Thyroid gland (tissue), 4 donors: ENCODE data around the gene SCN1B. TPM values are rescaled to one million over a fixed set of nuclear protein-coding genes. Genes with fewer than 3 reads are reported as not detected.

Experiments used
- DNase-seq, 2 donors: peaks; one replicate each; pipeline ENCODE4 v3.0.0-alpha.2; 2019
- H3K27ac ChIP-seq, 3 donors: fragments of 200-600 bp; sonication (generic); 1 replicate in 2 of 3; 2 replicates in 1 of 3; pipeline ENCODE4 v1.5.1; 2016 to 2019; ENCODE audit warnings: mild to moderate bottlenecking in 1 of 3, moderate library complexity in 1 of 3
- H3K27me3 ChIP-seq: fragments of 200-600 bp; sonication (generic); one replicate; pipeline ENCODE4 v1.5.1; 2019
- H3K36me3 ChIP-seq, 2 donors: fragments of 200-600 bp; sonication (generic); one replicate each; pipeline ENCODE4 v1.5.1; 2016 to 2019
- H3K4me1 ChIP-seq, 2 donors: fragments of 200-600 bp; sonication (generic); one replicate each; pipeline ENCODE4 v1.5.1; 2017 to 2019
- H3K4me3 ChIP-seq, 3 donors: fragments of 200-600 bp; sonication (generic); replicated peaks in 1 of 3; 1 replicate in 2 of 3; 2 replicates in 1 of 3; pipeline ENCODE4 v1.5.1; 2016; ENCODE audit warnings: mild to moderate bottlenecking in 1 of 3
- H3K9me3 ChIP-seq: fragments of 200-600 bp; sonication (generic); one replicate; pipeline ENCODE4 v1.5.1; 2017
- POLR2A ChIP-seq, 2 donors: fragments of 450-650 bp; IDR thresholded peaks; one replicate each; pipeline ENCODE4 v1.6.1; 2017; ENCODE audit warnings: antibody characterized with exemption in 2 of 2, mild to moderate bottlenecking in 2 of 2, moderate library complexity in 1 of 2
- WGBS, 2 donors: methylation state at CpG; one replicate each; pipeline ENCODE4 v1.1.5; 2017; 5-methylcytosine and 5-hydroxymethylcytosine counted together
- intact Hi-C: fragments of 100-400 bp; cut with DNase I; formaldehyde crosslinking; loops from one replicate; pipeline ENCODE4 v1.15.1; 2023
- total RNA-seq, 4 donors: library from RNA; depleted of rRNA; stranded (reverse); fragments of >200 nt; gene quantifications; one replicate each; pipeline ENCODE4 v1.2.3, GENCODE V29; 2016
- TF ChIP-seq, protein P1 (sequence below), 6 experiments: fragments of 200-600 bp in 3 of 6; fragments of 450-650 bp in 3 of 6; sonication (generic) in 3 of 6; IDR thresholded peaks; one replicate each; pipeline ENCODE4 v1.5.1; 2016 to 2019; ENCODE audit warnings: antibody characterized with exemption in 6 of 6, mild to moderate bottlenecking in 2 of 6, inconsistent platforms in 1 of 6, moderate library complexity in 1 of 6

The SCN1B gene
- total RNA-seq, result 10 to 100 TPM in 2 of 4 donors, 1 to 10 TPM in 2; 5.7 to 19.6 (median 10.1) TPM

DNA sequence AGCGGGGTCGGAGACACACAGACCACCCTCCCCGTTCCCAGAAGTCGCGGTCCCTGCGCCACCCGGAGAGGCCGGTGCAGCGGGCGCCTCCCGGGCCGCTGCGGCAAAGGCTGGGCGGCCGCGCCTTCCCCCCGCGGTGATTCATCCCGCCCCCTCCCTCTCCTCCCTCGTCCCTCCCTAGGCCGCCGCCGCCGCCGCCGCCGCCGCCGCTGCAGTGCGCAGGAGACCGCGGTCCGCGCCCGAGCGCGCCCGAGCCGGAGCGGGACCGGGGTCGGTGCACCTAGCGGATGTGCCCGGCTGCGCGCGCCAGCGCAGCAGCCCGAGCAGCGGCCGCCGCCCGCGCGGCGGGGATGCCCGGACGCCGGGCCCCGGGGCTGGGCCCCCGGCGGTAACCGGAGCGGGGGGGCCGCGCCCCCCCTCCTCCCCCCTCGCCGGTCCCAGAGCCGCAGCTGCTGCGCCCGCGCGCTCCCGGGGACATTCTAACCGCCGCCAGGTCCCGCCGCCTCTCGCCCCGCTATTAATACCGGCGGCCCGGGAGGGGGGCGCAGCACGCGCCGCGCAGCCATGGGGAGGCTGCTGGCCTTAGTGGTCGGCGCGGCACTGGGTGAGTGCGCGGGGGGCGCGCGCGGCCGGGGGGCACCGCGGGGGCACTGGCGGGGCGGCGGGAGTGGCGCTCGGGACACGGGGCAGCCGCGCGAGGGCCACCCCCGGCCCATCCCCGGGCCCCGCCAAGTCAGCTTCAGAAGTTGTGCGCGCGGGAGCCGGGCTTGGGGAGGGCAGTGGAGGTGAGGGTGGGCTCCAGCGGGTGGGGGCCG lies at the start of gene SCN1B:
Gene SCN1B, plus strand, starts transcription at position 214 of the 815 bp plus-strand sequence. Its CDS starts 351 bp downstream, at position 565.
- H3K9me3 ChIP-seq, result no peaks in the 10 kb centered on the region
- H3K36me3 ChIP-seq, result peaks cover 10 to 15% of the 10 kb centered on the region in 2 donors
- intact Hi-C loops, result no loop called here
- H3K4me1 ChIP-seq, result peaks cover 0 to 11% of the 10 kb centered on the region in 2 donors
- 0% methylated on average over 1 to 7 of the region's 118 CpGs for WGBS, 2 donors
- H3K27ac ChIP-seq, result peak within 1 kb of the TSS in 1 of 3 donors; percentile 5
- H3K4me3 ChIP-seq, result peak within 1 kb of the TSS in 1 of 3 donors; percentile 34
- no peak for TF ChIP-seq POLR2A (IDR thresholded peaks at IDR 0.05)
- TF ChIP-seq, protein P1, sequence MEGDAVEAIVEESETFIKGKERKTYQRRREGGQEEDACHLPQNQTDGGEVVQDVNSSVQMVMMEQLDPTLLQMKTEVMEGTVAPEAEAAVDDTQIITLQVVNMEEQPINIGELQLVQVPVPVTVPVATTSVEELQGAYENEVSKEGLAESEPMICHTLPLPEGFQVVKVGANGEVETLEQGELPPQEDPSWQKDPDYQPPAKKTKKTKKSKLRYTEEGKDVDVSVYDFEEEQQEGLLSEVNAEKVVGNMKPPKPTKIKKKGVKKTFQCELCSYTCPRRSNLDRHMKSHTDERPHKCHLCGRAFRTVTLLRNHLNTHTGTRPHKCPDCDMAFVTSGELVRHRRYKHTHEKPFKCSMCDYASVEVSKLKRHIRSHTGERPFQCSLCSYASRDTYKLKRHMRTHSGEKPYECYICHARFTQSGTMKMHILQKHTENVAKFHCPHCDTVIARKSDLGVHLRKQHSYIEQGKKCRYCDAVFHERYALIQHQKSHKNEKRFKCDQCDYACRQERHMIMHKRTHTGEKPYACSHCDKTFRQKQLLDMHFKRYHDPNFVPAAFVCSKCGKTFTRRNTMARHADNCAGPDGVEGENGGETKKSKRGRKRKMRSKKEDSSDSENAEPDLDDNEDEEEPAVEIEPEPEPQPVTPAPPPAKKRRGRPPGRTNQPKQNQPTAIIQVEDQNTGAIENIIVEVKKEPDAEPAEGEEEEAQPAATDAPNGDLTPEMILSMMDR (IDR thresholded peaks at IDR 0.05), result no peak
- no peaks in the 10 kb centered on the region for H3K27me3 ChIP-seq
- peak; percentile 26 for DNase-seq

DNA sequence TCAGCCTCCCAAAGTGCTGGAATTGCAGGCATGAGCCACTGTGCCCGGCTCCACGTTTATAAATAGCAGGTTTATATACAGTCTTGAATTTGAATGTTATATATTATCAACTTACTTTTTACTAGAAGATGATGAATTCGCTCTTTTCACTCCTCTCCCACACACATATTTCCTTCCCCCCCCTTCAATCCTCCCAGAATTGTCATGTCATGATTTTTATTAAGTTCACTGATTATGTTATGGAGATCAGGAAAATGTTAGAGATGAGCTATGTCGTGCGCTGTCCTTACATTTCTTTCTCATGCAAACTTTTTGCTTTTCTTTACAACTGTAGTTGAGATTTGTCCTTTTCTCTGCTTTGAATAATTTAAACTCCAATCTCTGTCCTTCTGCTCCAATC lies 48.0 kb upstream of the SCN1B start:
- 68 to 87% methylated on average over 5 of the region's 5 CpGs for WGBS, 2 donors

DNA sequence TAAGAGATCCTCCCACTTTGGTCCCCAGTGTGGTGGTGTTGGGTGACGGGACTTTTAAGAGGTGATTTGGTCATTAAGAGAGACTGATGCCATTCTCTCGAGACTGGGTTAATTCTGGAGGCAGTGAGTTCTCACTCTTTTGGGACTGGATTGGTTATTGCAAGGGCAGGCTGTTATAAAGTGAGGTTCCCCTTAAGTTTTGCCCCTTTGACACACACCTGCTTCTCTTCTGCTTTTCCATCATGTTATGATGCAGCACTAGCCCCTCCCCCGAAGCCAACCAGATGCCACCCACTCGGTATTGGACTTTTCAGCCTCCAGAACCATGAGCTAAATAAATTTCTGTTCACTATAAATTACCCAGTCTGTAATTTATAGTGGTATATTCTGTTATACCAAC lies 46.5 kb upstream of the SCN1B start:
- H3K27ac ChIP-seq, result no peak overlapping the region
- H3K4me3 ChIP-seq, result no peak overlapping the region
- no peaks in the 10 kb centered on the region for H3K27me3 ChIP-seq
- no peaks in the 10 kb centered on the region for H3K9me3 ChIP-seq
- H3K4me1 ChIP-seq, result peaks cover 0 to 8% of the 10 kb centered on the region in 2 donors
- intact Hi-C loops, result no loop called here
- no peaks in the 10 kb centered on the region for H3K36me3 ChIP-seq
- no peak for DNase-seq
- 91% methylated on average over 4 of the region's 4 CpGs for WGBS, 2 donors
- TF ChIP-seq, protein P1 (IDR thresholded peaks at IDR 0.05), result no peak

More for the DNA sequence above, 48.0 kb upstream of the SCN1B start:
- no peak overlapping the region for H3K4me3 ChIP-seq
- peaks cover 0 to 8% of the 10 kb centered on the region in 2 donors for H3K4me1 ChIP-seq
- no peaks in the 10 kb centered on the region for H3K9me3 ChIP-seq
- DNase-seq, result no peak
- H3K27ac ChIP-seq, result no peak overlapping the region
- no peak for TF ChIP-seq POLR2A (IDR thresholded peaks at IDR 0.05)
- TF ChIP-seq, protein P1 (IDR thresholded peaks at IDR 0.05), result no peak
- intact Hi-C loops, result no loop called here
- no peaks in the 10 kb centered on the region for H3K27me3 ChIP-seq
- H3K36me3 ChIP-seq, result no peaks in the 10 kb centered on the region

DNA sequence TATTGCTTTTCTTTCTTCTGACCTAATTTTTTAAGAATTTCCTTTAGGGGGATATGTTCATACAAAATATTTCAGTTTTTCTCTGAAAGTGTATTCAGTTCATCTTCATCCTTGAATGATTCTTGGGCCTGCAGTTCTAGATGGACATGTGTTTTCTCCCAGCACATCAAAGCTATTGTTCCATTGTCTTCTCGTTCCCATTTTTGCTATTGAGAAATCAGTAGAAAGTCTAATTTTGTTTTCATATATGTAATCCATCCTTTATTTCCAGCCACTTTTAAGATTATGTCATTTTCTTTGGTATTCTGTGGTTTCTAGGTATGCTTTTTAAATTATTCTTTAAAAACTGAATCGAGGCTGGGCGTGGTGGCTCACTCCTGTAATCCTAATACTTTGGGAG lies 46.0 kb upstream of the SCN1B start:
- H3K27me3 ChIP-seq, result no peaks in the 10 kb centered on the region
- no peak overlapping the region for H3K27ac ChIP-seq
- TF ChIP-seq POLR2A (IDR thresholded peaks at IDR 0.05), result no peak
- TF ChIP-seq, protein P1 (IDR thresholded peaks at IDR 0.05), result no peak
- WGBS, 2 donors, result 95% methylated on average over 3 of the region's 3 CpGs
- H3K9me3 ChIP-seq, result no peaks in the 10 kb centered on the region
- no peaks in the 10 kb centered on the region for H3K36me3 ChIP-seq
- peaks cover 0 to 8% of the 10 kb centered on the region in 2 donors for H3K4me1 ChIP-seq
- no peak for DNase-seq
- intact Hi-C loops, result no loop called here
- H3K4me3 ChIP-seq, result no peak overlapping the region
